ENCODE results near the gene SAT1. TPM values are rescaled to one million over a fixed set of nuclear protein-coding genes. Genes with fewer than 3 reads are reported as not detected.

Gene SAT1
- total and polyA plus RNA-seq, 12 donors = 73.5 to 884 (median 114) TPM

DNA sequence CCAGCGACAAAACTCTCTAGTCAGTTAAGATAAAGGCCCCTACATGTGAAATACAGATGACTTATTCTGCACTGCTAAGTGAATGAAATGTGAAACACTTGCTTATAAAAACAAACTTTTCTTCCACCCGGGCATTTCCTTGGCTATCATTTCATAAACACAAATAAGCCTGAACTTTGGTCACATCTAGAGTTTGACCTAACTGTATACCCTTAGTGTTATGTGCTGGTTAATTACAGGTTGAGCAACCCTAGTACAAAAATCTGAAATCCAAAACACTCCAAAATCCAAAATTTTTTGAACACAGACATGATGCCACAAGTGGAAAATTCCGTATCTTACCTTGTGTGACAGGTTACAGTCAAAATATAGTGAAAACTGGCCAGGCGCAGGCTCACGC is 45.9 kb downstream of the SAT1 start:
- Histone ChIP-seq H3K36me3 (no peaks in the 10 kb centered on the region), H3K27ac (no peak overlapping the region), H3K4me1 (no peaks in the 10 kb centered on the region), H3K9me3 (no peaks in the 10 kb centered on the region), H3K4me3 (no peak overlapping the region), H3K27me3 (peaks cover 0 to 6% (median 0%) of the 10 kb centered on the region in 7 donors)
- 91 to 94% methylated on average over 5 of the region's 5 CpGs for WGBS, 2 donors
- intact Hi-C loops (cut with DNase I) = no loop called here
- no peak for DNase-seq
- TF ChIP-seq, protein P1, sequence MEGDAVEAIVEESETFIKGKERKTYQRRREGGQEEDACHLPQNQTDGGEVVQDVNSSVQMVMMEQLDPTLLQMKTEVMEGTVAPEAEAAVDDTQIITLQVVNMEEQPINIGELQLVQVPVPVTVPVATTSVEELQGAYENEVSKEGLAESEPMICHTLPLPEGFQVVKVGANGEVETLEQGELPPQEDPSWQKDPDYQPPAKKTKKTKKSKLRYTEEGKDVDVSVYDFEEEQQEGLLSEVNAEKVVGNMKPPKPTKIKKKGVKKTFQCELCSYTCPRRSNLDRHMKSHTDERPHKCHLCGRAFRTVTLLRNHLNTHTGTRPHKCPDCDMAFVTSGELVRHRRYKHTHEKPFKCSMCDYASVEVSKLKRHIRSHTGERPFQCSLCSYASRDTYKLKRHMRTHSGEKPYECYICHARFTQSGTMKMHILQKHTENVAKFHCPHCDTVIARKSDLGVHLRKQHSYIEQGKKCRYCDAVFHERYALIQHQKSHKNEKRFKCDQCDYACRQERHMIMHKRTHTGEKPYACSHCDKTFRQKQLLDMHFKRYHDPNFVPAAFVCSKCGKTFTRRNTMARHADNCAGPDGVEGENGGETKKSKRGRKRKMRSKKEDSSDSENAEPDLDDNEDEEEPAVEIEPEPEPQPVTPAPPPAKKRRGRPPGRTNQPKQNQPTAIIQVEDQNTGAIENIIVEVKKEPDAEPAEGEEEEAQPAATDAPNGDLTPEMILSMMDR (IDR thresholded peaks at IDR 0.05) = no peak
- ATAC-seq = no peak

DNA sequence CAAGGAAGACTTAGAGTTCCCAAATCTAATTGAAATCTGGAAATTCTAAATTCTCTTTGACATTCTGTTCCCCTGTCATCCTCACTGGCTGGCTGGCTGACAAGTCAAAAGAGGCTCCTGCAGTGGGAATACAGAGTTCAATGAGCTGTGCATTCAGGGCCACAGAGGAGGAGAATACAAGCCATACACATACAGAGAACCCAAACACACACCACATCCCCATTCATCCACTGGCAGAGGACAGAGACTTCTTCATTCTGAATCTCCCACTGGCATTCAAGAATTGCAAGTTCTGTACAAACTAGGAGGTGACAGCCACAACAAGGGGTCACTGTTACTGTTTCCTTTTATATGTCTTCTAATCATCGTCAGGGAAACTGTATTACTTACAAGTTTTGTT is 49.7 kb downstream of the SAT1 start:
- Histone ChIP-seq H3K36me3 (no peaks in the 10 kb centered on the region), H3K4me1 (no peaks in the 10 kb centered on the region), H3K27me3 (no peaks in the 10 kb centered on the region), H3K4me3 (no peak overlapping the region), H3K27ac (no peak overlapping the region), H3K9me3 (no peaks in the 10 kb centered on the region)
- TF ChIP-seq, protein P1 (IDR thresholded peaks at IDR 0.05) = no peak
- 79 to 96% methylated on average over 1 of the region's 1 CpG for WGBS, 2 donors
- intact Hi-C loops (cut with DNase I) = no loop called here
- DNase-seq (no peak), ATAC-seq (no peak)

Other genes starting within 250 kb of the SAT1 start
- gene PRDX4, start 115.7 kb upstream of the SAT1 start, total RNA-seq = 10 to 100 TPM; 27.3 to 81.8 (median 38.8) TPM
- gene PRDX4, start 115.7 kb upstream of the SAT1 start, polyA plus RNA-seq = 100 to 1,000 TPM in 1 of 2 donors, 10 to 100 TPM in 1; 15.3 to 134 TPM
- gene ACOT9, start 39.9 kb upstream of the SAT1 start, total RNA-seq = 10 to 100 TPM; 44.8 to 79.7 (median 64.6) TPM
- gene ACOT9, start 39.9 kb upstream of the SAT1 start, polyA plus RNA-seq = 10 to 100 TPM; 70.8 to 71.4 TPM
- 100 to 1,000 TPM in 7 of 10 donors, 10 to 100 TPM in 3; 73.5 to 132 (median 103) TPM for gene APOO, start 124.8 kb downstream of the SAT1 start, total RNA-seq
- gene APOO, start 124.8 kb downstream of the SAT1 start, polyA plus RNA-seq = 10 to 100 TPM; 60.9 to 64.9 TPM
- 1 to 10 TPM in 1 of 10 donors, under 1 TPM in 7, not detected in 2; 0.13 to 1.1 (median 0.33) TPM for gene CXorf58, start 124.8 kb downstream of the SAT1 start, total RNA-seq
- gene CXorf58, start 124.8 kb downstream of the SAT1 start, polyA plus RNA-seq = under 1 TPM; 0.09 to 0.29 TPM
- 1 to 10 TPM; 5.3 to 7.9 (median 7.4) TPM for gene KLHL15, start 244.0 kb downstream of the SAT1 start, total RNA-seq
- gene KLHL15, start 244.0 kb downstream of the SAT1 start, polyA plus RNA-seq = 1 to 10 TPM; 1.2 to 2.0 TPM